GM18502 (cell line): ENCODE measurements around the gene ACAA1.
"Not testable (repeated sequence)": the region's sequence is repeated elsewhere in the genome, so short reads cannot be mapped to it uniquely, and the experiment has no call there.

ENCODE experiments used
- ATAC-seq: cut with Tn5 transposase; IDR thresholded peaks from one replicate; pipeline ENCODE4 v1.9.1; 2021; ENCODE audit warnings: mild to moderate bottlenecking; ENCODE audit not compliant: unreplicated experiment, poor library complexity

Gene ACAA1

DNA sequence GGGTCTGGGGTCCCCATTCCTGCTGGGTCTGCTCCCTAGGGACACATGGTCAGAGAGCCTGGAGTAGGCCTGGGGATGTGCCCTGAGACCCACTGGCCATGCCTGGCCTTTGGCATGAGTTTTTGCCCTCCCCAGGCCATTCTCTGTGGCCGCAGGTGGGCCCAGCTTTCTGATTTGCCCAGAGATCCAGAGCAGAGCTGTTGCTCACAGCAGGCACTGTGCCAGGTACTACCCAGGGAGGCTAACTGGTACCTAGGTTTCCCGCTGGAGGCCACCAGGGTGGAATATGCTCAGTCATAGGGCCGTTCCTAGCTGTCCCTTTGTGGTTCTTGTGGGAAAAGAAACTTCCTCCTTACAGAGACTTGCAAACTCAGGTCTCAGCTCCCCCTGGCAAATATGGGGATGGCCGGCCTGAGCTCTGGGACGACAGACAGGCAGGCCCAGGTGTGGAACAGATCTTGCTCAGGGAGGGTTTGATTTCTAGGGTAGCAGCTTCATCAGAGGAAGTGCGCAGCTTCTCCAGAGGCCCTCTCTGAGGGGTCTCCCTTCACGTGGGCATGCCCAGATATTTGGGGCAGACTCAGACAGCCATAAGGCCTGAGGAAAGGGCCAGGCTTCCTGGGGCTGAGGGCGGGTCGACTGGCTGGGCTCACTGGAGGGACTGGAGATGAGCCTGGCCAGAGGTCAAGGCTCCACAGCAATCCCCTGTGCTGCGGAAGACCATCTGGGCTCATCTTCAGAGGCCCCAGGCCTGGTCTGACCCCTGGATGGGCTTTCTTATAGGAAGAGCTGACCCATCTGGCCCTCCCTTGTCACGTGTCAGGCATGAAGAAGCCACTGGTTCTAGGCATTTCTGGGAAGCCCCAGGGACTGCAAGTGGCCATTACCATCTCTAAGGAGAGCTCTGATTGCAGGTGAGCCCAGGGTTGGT lies 28.0 kb downstream of the ACAA1 start:
- no peak for ATAC-seq

DNA sequence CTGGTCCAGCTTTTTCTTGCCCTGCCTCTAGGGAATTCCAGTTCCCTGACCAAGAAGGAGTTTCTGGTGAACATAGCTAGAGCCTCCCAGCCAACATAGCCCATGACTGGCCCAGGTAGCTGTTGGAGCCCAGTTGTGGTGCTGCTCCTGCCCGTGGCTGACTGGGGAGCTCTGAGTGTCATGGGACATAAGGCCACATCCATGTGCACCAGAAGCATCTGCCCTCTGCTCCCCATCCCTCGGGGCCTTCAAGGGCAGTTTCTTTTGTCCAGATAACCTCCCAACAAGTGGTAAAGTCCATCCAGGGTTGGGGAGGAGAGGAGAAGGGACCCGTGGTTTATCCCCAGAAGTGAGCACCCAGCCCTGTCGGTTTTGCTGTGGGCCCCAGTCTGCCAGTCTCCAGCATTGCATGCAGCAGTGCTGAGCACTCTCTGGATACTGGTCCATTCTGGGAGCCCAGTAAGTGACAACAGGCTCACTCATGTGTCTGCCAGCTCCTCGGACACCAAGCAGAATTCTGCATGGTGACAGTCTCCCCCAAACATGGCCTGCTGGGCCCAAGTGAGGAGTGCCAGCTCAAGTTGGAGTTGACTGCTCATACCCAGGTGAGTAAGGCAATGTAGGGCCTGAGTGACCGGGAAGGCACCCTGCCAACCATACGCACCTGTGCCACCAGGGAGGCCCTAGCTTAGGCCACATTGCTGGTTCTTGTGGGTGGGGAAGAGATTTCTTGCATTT lies 28.8 kb downstream of the ACAA1 start:
- no peak for ATAC-seq

DNA sequence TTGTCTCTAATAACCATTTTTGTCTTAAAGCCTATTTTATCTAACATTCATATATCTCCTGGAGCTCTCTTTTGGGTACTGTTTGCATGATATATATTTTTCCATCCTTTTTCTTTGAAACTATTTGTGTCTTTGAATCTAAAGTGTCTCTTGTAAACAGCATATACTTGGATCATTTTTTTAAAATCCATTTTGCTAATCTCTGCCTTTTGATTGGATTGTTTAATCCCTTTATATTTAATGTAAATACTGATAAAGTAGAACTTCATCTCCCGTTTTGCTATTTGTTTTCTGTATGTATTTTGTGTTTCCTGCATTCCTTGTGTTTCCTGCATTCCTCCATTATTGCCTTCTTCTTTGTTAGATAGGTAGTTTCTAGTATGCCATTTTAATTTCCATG lies 31.4 kb downstream of the ACAA1 start:
- no peak for ATAC-seq

DNA sequence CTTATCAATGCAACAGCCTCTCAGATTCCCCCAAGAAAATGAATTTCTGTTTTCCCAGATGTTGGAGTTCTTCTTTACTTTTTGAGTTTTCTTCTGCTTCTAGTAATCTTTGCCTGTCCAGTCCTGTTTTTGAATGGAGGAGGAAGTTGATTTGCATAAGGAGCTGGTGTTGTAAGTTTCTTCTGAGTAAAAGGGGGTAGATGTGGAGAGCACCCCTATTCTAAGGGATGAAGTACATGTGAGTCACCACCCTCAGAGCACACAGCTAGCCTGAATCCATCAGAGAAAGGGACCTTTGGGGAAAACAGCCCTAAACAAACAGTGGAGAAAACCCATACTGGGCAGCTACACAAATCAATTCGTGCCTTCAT lies 34.5 kb downstream of the ACAA1 start:
- ATAC-seq = no peak

DNA sequence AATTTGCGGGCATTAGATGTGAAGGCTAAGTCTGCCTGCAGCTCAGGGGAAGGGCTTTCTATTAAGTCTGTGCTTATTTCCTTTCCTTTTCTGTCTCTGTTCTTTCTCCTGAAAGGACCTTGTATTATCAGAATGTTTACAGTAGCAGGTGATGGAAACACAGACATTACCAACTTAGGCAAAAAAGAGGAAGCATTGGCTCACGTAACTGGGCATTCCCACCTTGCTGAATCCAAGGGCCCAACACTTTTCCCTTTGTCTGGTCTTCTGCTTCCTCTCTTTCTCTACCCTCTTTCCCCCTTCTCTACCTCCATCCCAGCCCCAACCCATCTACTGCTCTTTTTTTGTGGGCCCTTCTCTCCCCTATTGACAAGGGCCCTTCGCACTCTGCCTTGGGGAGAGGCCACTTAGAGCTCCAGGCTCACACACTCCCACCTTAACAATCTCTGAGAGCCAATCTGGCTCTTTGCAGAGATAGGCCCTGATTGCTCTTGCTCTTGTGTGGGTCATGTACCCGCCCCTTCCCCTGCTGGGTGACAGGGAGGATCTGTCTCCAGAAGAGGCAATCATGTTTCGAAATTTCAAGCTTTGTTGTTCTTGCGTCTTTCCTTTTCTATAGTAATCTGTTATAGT lies 35.0 kb downstream of the ACAA1 start:
- no peak for ATAC-seq

DNA sequence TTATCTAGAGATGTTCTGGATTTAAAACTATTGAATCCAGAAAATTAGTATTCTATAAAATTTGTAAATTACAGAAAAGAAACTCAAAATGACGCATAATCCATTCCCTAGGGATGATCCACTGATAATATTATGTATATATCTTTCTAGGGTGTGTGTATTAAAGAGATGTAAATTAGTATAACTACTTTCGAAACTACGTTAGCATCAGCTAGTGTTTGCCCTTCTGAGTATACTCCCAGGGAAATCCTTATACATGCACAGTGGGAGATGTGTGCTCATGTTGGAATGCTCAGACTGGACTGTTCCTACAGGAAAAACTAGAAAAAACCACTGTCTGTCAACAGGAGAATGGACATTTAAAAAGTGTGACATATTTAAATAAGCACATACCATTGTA lies 36.4 kb downstream of the ACAA1 start:
- no peak for ATAC-seq

DNA sequence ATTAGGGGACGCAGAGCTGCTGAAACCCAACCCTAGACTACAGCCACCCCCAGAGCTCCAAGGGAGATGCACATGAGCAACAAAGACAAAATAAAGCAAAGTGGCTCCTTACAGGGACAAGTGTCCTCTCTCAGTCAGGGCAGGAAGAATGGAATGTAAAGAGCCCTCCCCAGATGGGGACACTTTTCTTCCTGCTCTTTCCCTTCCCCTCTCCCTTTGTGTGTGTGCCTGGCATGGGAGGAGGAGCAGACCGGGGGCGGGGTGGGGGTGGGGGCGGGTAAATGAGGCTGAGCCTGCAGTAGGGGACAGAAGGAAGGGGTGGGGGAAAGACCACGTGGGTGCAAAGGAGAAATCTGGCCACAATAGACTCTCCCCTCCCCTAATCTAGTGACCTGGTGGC lies 37.4 kb downstream of the ACAA1 start:
- ATAC-seq = no peak

DNA sequence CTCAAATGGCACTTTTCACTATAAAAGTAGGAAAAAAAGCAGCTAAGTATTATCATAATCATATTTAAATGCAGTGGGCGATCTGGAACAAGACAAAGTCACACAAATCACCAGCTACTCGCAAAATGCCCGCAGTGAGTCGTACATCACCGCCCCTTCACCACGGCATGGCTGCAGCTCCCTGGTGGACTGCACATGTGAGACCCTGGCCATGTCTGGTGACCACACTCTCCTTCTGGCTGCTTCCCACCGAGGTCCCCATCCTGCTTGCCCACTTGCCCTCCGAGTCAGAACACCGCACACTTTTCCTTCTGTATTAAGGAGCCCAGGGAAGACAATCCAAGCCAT lies 38.6 kb downstream of the ACAA1 start:
- ATAC-seq = no peak

DNA sequence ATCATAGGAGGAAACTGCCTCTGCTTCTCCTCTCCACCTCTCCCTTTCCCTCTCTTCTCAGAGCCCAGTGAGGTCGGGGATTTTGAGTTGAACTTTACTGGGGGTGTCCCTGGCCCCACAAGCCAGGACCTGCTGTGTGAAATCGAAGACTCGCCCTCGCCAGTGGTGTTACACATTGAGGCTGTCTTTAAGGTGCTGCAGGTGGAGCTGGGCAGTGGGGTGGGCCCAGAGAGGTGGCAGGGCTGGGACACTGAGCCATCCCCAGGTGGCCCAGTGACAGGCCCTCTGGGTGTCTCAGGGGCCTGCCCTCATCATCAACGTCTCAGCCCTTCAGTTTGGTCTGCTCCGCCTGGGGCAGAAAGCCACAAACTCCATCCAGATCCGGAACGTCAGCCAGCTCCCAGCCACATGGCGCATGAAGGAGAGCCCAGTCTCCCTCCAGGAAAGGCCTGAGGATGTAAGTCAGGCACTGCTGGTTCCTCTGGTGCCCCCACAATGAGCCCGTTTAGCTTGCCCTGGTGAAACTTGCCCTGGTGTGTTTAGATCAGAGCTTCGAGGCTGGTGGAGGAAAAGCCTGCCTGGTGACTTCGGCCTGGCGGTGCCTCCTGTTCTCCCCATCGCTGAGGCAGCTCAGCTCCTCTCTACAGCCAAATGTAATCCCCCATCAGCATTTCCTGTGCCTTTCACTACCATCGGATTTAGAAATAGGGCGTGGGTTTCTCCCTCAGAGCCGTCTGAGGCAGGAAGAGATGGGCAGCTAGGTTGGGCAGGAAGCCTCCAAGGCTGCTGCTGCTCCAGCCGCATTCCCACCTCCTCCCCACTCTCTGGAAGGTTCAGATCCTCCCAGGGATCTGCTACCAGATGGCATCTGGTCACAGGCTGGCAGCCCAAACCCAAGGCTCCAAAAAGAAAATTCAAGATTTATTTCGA lies 39.2 kb downstream of the ACAA1 start:
- ATAC-seq = no peak

DNA sequence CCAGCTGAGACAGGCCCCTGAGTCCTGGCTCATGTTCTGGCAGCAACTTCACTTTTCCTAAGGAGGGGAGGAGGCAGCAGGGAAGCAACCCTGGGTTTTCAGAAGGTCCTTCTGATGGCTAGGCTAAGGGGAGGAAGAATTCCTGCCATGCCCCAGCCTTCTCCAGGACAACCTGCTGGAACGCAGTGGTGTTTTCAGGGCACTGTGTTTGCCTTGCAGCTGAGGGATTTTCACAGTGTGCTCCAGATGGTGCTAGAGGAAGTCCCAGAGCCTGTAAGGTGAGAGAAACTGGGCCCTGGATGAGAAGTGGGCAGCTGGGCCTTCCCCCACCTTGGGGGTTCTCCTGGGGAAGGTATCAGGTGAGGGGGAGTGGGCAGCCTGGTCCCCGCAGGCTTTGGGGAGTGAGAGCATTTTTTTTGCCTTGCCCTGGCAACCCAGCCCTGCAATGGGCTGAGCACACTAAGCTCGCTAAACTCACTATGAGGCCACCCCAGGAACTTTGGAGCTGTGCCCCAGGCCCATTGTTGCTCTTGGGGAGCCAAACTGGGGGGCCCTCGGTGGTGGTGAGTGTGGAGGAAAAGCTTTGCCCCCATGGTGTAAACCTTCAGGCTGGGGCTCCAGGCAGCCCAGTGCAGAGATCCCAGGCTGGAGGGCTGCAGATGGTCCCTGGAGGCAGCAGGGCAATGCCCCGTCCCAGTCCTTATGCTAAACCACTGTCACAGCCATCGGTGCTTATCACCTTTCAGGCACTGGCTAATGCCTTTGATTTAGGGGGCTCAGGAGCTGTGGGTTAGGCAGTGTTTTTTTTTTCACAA lies 41.1 kb downstream of the ACAA1 start:
- ATAC-seq = no peak

DNA sequence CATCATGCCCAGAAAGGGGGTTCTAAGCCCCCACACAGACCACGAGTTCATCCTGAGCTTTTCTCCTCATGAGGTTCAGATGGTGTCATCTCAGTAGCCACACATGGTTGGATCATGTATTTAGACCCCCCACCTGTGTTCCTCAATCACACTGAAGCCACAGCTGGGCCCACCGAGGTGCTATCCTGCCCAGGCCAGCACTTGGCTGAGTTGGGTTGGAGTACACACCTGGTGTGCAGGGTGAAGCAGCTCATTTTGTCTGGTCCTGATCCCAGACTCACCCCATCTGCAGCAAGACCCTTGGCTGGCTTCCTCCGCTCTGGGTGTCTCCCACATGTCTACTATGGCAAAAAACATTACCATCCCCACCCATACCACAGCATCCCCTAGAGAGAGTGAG lies 41.9 kb downstream of the ACAA1 start:
- ATAC-seq = no peak

DNA sequence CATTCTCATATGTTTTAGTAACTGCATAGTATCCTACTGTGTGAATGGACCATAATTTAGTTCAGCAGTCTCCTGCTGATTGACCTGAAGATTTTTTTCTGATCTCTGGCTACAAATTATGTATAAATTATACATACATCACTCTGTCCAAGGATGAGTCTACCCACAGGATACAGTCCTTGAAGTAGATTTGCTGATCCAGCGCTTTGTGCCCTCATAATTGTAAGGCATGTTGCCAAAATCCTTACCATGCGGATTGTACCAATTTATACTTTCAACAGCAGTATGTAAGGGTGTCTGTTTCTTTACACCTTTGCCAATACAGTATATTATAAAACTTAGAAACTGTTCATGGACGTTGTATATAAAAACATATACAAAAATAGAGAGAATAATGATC lies 46.5 kb downstream of the ACAA1 start:
- ATAC-seq = no peak

DNA sequence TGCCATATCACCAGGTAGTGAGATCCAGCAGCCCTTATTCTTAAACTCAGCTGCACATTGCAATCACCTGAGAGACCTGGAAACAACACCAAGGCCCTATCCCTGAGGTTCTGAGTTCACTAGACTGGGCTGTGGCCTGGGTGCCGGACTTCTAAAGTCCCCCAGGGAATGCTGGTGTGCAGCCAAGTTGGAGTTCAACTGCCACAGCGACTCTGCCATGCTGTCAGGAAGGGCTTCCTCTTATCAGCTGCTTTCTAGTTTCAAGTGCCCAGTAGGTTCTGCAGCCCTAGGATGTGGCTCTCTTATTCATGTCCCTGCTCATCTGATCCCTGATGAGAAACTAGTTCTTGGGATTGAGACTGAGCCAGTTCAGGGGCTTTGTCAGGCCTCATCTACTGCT lies 47.8 kb downstream of the ACAA1 start:
- ATAC-seq = no peak

DNA sequence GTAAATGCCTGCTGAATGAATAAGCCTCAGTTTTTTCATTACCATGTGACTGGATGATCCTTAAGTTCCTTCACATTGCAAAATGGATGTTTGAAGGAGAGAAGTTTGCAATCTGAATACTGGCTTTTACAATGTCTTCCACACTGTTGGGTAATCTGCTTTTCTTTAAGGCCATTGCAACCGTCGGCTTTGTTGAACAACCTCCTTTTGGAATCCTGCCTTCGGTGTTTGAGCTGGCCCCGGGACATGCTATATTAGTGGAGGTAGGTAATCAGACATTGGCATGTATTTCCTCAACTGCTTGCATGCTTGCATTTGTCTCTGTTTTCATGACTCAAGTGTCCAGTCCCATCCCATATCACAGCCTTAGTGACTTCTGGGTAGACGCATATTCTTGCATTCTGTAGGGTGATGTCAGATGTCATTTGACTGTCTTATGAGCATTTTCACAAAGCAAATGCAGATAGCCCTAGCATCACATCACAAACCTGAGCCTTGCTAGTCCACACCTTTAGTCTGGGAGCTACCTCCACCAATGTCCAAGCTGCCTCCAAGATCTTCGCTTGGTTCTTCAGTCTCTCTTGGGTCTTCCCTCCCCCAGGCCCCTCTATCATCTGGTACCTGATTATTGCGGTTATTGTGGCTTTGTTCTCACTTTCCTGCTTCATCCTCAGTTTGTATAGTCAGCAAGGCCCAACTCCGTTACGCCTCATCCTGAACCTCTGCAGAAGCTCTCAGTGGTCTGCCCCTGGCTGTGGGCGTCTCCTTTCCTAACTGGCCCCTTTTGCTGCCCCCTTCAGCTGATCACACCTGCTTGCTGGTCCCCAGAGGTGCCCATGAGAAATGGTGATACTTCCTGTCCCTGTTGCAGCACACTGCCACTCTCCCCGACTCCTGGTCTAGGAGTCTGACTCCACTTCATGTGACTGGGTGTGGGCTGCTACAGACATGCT lies 48.5 kb downstream of the ACAA1 start:
- no peak for ATAC-seq

DNA sequence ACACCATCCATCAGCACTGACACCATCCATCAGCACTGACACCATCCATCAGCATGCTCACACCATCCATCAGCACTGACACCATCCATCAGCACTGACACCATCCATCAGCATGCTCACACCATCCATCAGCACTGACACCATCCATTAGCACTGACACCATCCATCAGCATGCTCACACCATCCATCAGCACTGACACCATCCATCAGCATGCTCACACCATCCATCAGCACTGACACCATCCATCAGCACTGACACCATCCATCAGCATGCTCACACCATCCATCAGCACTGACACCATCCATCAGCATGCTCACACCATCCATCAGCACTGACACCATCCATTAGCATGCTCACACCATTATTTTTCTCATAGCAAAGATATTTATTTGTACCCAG lies 49.6 kb downstream of the ACAA1 start:
- ATAC-seq = not testable (repeated sequence)

DNA sequence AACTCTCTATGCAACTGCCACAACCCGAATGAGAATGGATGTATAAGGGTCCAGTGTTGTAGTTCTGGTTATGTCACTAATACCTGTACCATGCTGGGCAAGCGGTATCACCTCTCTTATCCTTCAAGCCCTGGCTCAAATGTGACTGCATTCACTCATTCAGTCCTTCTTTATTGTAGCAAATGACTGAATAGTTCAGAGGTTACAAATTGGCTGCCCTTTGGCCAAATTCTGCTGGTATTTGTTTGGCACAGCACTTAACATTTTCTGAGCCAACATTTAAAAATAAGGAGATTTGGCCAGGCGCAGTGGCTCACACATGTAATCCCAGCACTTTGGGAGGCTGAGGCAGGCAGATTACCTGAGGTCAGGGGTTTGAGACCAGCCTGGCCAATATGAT lies 50.4 kb downstream of the ACAA1 start:
- ATAC-seq = no peak

DNA sequence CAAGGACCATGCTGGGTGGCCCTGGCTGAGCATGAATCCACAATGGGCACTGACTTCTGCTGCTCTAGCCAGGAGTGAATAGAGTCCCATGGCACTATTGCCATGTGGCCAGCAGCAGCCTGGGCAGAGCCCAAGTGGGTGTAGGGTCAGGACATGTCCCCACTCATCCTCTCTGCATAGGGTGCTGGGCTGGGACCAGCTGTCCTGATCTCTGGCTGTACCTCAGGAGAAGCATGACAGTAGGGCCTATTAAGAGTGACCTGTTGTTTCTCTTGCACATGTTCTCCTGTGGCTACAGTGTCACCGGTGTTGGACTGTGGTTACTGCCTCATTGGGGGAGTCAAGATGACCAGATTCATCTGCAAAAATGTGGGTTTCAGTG lies 51.0 kb downstream of the ACAA1 start:
- ATAC-seq = no peak

DNA sequence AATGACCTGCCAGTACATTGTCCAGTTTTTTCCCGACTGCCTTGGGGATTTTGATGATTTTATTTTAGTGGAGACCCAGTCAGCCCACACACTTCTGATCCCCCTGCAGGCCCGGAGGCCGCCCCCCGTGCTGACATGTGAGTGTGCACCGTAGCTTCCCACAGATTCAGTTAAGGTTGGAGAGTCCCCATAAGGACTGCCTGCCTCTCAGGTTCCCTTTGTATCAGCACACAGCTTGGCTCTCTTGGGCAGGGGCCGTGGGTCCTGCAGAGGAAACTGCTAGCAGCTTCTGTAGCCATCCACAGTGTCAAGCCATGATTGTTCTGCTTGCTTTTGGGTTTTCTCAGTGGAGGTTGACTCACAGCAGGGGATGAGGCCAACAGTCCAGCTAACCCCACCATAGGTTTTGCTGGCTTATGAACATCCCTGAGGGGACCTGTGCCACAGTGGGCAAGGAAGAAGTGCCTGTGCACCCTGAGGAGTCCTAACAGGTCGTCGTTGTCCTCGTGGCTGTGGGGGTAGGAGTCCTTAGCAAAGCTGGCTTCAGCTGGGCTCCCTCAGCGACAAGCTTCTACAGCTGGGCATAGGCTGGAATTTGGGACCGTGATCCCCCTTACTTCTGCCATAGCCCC lies 51.5 kb downstream of the ACAA1 start:
- no peak for ATAC-seq
